EL (cell line): Measurements from ENCODE around the gene PACS1.

Experiments
- DNase-seq: peaks from one replicate; pipeline ENCODE4 v3.0.0-alpha.2; 2016

The PACS1 gene

DNA sequence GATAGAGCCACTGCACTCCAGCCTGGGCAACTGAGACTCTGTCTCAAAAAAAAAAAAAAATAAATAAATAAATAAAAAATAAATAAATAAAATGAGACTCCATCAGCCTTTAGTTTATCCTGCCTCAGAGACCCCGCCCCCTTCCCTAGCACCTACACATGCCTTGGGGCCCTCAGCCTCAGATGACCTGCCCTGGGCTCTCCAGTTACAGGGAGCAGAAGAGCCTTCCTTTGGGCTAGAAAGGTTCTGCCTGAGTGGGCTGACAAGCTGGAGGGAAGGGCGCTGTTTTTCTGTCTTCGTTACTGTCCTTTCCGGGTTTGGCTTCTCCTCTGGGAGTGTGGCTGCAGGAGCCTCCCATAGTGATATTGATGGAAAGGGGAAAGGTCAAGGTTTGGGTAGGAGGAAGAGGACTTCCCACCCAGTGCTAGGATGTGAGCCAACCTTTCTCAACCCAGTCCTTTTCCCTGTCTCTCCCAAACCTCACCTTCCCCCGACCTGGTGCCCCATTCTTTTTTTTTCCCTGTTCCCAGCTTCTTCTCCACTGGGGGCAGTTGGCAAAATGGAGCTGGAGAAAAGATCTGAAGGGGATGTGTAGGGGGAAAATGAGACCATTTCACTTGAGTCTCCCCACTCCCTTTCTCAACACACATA is 19.4 kb upstream of the PACS1 start:
- no peak for DNase-seq

DNA sequence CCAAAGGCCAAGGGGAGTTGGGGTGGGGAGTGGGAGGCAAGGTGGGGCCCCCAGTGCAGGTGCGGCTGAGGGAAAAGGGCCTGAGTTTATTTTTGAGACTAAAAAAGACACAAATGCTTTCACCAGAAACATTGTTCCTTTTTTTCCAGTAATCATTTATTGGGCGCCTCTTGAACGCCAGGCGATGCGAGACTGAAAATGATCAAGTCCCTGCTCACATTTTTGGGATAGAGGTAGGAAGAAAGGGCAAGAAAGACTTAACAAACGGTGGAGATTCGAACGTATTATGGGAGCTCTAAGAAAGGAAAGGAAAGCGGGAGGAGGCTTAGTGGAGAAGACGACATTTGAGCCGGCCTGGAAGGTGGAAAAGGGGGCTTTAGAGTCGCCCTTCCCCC is 18.7 kb upstream of the PACS1 start:
- no peak for DNase-seq

DNA sequence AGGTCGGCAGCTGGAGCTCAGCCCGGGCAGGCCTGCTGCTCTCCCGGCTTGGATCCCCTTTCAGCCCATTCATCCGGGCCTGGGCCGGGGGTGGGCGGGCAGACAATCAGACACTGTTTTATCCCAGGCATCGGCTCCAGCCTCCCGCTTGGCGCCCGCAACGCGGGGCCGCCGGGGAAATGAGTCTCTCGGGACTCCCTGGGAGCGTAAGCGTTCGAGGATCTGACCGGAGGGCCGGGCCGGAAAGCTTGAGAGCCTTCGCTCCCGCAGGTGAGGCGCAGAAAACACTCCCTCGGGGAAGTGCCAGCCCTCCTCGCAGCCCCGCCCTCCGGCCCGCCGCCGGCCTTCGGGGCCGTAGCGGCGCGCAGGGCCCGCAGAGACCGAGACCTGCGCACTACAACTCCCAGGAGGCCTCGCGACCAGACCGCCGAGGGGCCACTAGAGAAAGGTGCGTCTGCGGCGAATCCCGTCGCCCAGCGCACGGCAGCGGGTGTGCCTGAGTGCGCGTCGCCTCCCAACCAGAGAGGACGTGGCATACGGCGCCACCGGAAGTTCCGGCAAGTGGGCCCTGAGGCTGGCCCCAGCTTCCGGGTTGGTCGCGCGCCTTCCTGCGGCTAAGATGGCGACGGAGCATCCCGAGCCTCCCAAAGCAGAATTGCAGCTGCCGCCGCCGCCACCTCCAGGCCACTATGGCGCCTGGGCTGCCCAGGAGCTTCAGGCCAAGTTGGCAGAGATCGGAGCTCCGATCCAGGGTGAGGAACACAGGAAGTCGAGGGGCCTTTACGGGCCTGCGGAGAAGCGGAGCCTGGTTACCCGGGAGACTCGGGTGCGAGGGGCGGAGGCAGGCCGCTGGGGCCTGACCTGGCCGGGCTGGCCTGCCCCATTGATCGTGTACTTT is 18.1 kb upstream of the PACS1 start, which contains the start of gene SF3B2:
Gene SF3B2, plus strand, starts transcription at position 599 of the 898 bp plus-strand sequence. Its CDS starts 21 bp downstream, at position 620.
- peak; percentile 99 for DNase-seq

DNA sequence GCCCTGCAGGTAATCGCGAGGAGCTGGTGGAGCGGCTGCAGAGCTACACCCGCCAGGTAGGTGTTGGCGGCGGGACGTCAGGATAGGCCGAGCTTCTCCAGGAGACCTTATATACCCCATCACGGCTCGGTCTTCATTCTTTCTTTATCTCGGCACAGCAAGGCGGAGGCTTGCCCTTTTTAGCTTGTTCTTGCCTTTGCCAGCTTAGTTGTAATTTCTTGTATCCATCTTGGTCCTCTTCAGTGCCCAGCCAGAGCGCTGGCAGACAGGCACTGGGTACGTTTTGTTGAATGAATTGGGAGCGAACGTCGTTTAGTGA is 17.4 kb upstream of the PACS1 start:
- DNase-seq = no peak

DNA sequence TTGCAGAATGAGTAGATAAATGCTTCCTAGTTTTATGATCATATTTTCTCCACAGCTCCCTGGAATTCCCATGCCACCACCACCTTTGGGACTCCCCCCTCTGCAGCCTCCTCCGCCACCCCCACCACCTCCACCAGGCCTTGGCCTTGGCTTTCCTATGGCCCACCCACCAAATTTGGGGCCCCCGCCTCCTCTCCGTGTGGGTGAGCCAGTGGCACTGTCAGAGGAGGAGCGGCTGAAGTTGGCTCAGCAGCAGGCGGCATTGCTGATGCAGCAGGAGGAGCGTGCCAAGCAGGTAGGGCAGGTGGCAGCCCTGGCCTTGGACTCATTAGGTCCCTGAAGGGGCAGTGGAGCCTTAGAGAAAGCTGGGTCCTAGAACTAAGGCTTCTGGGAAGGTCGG is 15.1 kb upstream of the PACS1 start:
- no peak for DNase-seq

DNA sequence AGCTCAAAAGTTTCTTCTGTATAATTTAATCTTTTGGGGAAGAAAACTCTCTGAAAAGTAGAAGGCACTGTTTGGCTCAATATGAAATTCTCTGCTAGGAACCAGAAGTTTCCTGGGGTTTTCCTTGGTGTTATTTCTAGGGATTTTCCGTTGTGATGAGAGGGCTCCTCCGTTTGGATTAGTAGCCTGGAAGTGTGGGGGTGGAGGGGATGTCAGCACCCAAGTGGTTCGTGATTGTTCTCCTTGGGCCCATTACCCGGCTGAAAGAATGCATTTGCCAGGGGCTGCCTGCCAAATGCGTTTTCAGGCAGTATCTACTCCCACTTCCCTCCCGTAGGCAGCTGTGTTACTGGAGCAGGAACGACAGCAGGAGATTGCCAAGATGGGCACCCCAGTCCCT is 13.6 kb upstream of the PACS1 start:
- DNase-seq = no peak

DNA sequence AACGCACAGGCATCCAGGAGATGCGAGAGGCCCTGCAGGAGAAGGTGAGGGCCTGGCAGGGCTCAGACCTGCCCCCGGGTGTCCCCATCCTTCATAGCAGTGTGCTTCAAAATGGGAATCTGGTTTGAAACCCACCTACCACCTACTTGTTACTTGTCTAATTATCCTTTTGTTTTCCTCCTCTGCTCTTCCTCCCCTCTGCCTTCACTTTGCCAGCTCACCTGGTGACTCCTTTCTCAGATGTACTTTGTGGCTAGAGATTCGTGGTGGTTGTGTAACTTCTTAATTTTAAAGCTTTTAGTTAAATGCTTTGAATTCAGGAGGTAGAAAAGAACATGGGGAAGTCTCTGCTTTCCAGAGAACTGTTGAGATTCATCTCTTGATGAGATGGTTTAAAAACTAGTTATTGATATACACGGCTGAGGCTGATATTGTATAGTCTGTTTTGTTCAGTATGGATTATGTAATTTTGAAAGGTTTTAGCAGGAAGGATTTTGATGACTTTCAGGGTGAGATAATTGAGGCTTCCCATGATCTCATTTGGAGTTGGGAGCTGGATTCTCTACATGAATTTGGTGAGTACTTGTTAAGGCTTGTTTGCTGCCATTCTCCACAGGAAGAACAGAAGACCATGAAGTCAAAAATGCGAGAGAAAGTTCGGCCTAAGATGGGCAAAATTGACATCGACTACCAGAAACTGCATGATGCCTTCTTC is 9.9 kb upstream of the PACS1 start:
- no peak for DNase-seq

DNA sequence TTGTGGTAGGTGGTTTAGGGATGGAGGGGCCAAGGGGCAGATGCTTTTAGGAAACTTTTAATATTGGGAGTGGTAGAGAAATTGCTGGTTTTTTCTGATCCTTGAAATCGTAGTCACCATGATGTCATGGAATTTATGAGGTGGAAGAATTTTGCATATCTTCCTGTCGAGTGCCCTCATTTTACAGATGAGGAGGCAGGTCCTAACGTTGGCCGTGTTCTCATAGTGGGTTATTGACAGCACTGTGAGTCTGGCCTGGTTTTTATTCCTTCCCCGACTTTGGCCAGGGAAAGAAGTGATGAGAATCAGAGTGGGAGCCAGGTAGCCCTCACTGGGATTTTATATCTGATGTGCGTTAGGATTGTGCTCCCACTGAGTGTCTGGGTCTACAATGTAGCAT is 8.8 kb upstream of the PACS1 start:
- DNase-seq = no peak

DNA sequence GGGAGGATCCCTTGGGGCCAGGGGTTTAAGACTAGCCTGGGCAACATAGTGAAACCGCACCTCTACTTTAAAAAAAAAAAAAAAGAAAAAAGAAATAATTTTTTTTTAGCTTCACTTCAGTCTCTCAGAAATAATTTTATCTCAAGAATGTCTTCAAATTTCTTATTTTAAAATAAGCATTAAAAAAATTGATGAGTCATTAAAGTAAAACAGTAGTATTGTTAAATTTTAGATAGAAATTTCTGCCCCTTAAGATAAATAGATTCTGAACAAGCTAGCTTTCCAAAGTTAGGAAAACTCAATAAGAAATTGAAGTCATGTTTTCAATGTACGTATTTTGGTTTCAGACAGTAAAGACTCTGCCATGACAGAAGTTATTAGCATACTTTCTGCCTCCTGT is 7.7 kb upstream of the PACS1 start:
- DNase-seq = no peak

DNA sequence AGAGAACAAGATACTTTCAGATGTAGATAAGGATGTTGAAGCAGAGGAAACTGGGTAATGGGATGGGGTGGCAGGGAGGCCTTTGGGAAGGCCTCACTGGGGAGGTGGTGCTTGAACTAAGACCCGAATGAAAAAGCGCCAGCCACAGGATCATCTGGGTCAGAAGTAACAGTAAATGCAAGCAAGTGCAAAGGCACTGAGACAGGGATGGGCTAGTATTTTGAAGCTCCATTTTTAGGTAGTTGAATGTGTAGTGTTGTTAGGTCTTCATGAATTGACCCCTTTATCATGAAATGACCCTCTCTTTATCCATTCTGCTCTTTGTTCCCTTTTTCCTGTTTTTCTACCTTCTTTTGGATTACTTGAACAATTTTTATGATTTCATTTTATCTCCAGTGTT is 6.2 kb upstream of the PACS1 start:
- DNase-seq = no peak

DNA sequence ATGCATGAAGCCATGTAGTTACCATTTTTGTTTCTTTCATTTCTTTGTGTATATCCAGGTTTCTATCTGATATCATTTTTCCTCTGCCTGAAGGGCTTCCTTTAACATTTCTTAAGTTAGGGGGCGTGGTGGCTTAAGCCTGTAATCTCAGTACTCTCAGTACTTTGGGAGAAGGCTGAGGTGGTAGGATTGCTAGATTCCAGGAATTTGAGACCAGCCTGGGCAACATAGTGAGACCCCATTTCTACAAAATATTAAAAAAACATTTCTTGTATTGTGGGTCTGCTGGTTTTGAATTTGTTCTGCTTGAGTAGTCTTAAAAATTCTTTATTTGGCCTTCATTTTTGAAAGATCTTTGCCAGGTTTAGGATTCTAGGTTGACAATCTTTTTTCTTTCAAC is 5.5 kb upstream of the PACS1 start:
- DNase-seq = no peak

DNA sequence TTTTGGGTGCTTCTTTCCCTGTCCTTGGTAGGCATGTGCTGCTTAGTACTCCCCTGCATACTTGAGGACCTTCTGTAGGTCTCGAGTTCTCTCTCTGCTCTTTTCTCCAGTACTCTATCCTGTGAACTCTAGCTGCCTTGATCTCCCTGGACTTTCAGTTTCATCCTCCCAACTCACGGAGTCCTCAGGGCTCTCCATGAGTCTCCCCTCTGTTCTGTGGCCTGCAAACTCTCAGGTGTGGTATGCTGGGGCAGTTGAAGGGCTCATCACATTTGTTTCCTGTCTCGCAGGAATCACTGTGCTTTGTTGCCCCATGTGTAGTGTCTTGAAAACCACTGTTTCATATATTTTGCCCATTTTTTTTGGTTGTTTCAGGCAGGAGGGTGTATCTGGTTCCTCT is 3.3 kb upstream of the PACS1 start:
- no peak for DNase-seq

DNA sequence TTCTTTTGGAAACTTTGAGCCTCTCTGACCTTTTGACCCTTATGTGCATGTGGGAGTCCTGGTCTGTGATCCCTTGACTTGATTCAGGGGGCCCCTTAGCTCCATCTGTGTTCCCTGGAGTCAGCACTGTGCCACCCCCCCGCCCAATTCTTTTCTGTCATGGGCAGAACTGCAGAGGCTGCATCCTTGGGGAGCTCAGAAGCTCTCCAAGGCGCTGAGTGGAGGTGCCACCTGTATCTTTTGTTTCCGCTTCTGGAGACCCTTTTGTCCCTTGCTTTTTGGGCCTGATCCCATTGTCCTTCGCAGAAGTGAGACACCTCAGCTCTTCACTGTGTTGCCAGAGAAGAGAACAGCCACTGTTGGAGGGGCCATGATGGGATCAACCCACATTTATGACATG is 2.4 kb upstream of the PACS1 start:
- DNase-seq = no peak

DNA sequence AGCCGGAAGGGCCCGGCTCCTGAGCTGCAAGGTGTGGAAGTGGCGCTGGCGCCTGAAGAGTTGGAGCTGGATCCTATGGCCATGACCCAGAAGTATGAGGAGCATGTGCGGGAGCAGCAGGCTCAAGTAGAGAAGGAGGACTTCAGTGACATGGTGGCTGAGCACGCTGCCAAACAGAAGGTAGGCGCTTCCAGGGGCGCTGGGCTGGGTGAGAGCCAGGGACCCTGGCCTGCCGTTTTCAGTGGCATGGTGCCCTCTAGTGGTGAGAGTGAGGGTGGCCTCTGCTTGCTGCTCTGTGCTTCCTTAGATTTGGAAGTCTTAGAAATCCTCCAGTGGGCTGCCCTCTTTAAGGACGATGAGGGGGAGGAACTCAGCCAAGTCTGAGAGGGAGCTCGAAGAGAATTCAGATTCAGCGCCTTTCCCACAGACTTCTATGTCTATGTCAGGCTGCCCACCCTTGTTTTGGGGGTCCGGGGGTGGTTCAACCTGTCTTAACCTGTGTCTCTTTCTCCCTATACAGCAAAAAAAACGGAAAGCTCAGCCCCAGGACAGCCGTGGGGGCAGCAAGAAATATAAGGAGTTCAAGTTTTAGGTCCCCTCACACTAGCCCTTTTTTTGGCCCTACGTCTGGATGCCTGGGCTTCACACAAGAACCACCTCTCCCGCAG is 1.8 kb upstream of the PACS1 start:
- peak; percentile 72 for DNase-seq

DNA sequence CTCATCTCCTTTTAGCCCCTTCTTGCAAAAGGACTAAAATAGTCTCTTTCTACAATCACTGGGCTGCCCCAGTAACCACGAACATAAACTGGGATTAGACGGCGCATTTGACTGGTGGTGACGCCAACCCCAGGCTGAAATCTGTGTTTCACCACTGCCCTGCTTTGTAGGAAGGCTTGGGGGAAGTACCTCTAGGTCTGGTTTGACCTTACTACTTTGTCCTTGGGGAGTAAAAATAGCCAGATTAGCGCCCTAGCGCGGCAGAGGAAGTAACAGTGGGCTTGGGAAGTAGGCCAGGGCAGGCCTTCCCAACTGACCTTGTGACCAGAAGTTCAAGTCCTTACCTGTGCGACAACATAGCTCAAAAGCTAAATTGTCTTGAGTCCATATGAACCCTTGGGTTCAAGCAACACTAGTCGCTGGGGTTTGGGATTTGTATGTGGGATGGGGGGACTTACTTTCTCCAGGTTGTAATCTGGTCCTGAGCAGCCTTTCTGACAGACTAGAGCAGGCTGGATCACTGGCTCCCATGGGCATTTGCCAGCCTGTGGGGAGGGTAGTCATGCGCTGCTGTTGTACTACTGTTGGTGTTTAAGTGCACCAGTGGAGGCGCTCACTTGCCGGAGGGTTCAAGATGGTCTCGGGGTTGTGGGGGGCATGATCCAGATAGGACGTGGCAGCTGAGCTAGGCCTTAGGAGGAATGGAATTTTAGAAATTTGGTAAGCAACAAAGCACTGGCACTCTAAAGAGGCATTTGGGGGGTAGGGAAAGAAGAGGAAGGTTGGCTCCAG is 953 bp upstream of the PACS1 start:
- peak; percentile 87 for DNase-seq

DNA sequence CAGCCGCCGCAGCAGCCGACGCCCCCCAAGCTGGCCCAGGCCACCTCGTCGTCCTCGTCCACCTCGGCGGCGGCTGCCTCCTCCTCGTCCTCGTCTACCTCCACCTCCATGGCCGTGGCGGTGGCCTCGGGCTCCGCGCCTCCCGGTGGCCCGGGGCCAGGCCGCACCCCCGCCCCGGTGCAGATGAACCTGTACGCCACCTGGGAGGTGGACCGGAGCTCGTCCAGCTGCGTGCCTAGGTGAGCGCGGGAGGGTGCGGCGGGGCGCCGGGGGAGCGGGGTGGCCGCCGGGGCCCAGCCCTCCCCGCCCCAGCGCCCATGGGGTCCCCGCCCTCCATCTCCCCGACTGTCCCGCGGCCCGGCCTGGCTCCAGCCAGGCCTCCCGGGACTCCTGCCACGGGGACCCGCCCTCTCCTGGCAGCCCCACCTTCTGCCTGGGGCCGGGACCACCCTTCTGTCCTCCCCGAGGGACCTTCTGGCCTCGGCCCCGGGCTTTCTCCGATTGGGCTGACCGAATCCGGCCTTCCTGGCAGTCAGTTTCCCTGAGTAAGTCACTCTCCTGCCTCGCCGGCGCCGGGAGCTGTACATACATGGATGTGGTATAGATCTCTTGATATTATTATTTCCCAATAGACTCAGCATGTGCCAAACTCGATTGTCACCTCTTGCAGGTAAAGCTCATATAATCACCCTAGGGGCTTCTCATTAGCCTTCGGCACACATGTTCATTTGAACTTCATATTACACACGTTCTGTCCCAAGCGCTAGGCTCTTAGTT is 720 bp downstream of the PACS1 start:
- peak; percentile 55 for DNase-seq

DNA sequence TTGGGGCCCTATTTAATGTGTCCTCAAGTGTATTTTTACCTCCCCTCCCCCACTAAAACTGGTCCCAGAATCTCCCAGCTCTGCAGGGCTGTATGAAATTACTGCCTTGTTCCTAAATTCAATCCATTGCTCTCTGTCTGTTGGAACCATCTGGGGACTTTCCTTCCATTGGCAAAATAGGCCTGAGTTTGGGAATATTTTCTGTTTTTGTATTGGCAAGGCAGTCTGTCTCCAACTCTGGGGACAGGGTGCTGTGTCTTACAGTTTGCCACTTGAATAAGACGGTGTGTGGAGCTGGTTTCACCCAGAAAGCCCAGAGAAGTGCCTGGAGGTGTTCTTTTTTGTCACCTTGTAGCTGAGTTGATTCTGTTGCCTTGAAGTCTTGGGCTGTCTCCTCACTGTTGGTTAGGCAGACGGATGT is 1.3 kb downstream of the PACS1 start:
- DNase-seq = no peak

DNA sequence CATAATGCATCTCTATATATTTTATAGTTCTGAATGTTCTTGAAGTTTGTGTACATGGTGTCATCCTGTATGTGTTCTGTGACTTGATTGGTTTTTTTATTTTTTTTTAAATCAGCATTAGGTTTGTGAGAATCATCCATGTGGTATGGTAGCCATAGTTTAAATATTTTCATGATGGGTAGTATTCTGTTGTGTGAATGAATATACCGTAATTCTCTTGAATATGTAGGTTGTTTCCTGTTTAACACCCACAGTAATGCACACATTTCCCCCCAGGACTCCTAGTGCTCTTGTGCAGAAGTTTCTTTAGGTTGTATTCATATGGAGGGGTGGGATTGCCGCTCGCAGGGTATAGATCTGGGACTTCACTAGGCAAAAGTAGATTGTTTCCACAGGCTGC is 2.0 kb downstream of the PACS1 start:
- DNase-seq = peak; percentile 44

DNA sequence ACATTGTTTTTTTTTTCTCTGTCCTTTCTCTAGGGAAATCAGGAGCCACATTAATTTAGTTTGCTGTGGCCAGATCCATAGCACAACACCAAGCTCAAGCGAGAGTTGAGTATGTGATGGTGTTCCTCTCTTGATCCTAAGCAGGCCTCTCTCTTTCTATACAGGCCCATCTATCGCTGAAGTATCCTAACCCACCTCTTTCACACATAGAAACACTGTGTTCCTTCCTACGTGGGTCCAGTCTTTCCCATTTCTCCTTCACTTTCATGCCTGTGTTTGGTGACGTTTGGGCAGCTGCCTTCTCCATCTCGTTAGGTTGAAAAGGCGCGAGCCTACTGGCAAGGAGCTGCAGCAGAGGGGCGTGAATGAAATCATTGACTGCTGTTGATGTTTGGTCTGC is 2.4 kb downstream of the PACS1 start:
- DNase-seq = no peak

DNA sequence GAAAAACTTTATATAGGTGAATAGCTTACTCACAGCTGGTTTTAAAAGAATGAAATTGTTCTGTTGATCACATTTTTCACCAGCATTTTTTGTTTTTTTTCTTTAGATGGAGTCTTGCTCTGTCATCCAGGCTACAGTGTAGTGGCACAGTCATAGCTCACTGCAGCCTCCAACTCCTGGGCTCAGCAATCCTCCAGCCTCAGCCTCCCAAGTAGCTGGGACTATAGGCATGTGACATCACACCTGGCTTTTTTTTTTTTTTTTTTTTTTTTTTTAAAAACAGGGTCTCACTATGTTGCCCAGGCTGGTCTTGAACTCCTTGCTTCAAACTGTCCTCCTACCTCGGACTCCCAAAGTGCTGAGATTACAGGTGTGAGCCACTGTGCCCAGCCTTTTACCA is 3.6 kb downstream of the PACS1 start:
- no peak for DNase-seq

DNA sequence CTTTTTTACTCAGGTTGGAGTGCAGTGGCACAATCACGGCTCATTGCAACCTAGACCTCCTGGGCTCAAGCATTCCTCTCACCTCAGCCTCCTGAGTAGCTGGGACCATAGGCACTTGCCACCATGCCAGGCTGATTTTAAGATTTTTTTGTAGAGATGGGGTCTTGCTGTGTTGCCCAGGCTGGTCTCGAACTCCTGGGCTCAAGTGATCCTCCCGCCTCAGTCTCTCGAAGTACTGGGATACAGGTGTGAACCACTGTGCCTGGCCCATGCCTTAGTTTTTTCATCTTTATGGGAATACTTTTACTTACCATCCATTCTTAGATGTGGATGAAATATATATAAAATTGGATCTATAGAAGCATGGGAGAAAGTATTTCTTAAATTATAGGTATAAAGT is 5.2 kb downstream of the PACS1 start:
- no peak for DNase-seq

DNA sequence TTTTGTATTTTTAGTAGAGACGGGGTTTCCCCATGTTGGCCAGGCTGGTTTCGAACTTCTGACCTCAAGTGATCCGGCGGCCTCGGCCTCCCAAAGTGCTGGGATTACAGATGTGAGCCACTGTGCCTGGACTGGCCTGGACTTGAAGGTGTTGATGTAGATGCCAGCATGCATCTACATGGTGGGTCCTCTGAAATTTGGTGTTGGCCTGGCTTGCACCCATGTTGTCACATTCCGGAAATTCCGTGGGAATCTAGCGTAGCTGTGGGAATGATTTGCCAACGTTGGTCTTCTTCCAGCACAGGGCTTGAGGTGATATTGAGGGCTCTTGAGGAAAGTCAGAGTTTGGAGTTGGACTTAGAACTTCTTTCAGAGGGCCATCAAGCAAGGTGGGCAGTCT is 6.5 kb downstream of the PACS1 start:
- peak; percentile 65 for DNase-seq
